ENCODE results near the gene GGACT. TPM values are rescaled to one million over a fixed set of nuclear protein-coding genes. Genes with fewer than 3 reads are reported as not detected.

The GGACT gene
- total RNA-seq, 2 experiments from 2014 or later, result 4.7 to 9.9 TPM

DNA sequence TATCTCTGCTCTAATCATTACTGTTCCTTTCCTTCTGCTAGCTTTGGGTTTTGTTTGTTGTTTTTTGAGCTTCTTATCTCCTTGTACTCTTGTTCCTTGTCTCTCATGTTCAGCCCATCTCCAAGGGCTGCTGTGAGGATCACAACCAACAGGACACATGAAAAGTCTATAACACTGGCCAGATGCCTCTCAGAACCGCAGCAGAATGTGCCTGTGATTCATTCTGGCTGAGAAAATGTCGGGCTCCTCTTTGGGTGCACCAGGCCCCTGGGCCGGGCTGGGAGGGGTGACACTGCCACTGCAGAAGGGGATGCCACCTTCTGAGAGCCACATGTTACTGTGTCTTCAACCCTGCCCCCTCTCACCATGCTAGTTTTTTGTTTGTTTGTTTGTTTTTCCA lies 48.0 kb downstream of the GGACT start:
- Mint-ChIP-seq H3K4me3 (no peak overlapping the region), H3K4me1 (peaks cover 31% of the 10 kb centered on the region), H3K27ac (no peak overlapping the region), H3K9me3 (no peaks in the 10 kb centered on the region), H3K27me3 (no peaks in the 10 kb centered on the region), H3K36me3 (ENCODE audit: low read depth) (peaks cover 2% of the 10 kb centered on the region)
- POLR2A ChIA-PET, result no interaction called here
- CTCF ChIA-PET, result no interaction called here
- no peak for DNase-seq

DNA sequence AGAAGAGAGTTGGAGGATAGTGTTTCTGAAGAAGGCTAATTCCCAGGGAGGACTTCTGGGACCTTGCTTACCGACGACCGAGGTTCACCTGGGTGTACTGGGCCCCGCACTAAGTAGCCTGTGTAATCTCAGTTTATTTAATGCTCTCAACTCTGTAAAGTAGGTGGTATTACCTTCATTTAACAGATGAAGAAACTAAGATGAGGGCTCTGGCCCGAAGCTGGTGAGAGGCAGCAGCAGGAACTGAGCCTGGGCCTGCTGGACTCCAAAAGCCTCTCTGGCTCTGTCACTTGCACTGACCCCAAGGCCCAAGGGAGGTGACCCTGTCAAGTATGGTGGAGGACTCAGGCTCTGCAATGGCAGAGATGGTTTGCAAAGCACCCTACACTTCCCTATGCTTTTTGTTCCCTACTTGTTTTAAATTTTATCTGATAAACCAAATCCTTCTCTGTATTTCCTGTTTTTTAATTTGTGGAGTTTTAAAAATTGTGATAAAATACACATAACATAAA lies 50.6 kb downstream of the GGACT start:
- no peak overlapping the region for H3K4me3 Mint-ChIP-seq
- no peaks in the 10 kb centered on the region for H3K27me3 Mint-ChIP-seq
- H3K9me3 Mint-ChIP-seq, result no peaks in the 10 kb centered on the region
- H3K27ac Mint-ChIP-seq, result peak overlapping the region; percentile 55
- CTCF ChIA-PET, result no interaction called here
- H3K36me3 Mint-ChIP-seq (ENCODE audit: low read depth), result peaks cover 2% of the 10 kb centered on the region
- POLR2A ChIA-PET, result no interaction called here
- peaks cover 31% of the 10 kb centered on the region for H3K4me1 Mint-ChIP-seq
- no peak for DNase-seq

DNA sequence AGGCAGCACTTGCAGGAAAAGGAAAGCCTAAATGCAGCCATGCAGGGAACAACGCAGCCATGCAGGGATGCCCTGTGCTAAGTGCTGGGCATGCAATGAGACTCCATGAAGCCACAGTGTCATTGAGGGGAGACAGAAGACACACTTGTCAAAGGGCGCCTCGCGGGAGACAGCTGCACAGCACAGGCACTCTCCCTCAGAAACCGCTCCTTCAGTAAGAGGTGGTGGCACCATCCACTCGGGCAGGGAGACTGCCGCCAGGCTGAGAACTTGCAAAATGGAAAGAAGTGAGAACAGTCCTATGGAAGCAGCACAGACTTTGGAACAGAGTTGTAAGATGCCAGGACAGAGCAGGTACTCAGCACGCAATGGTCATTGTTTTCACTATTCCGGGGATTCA lies 51.1 kb downstream of the GGACT start:
- no peaks in the 10 kb centered on the region for H3K9me3 Mint-ChIP-seq
- POLR2A ChIA-PET, result no interaction called here
- H3K4me1 Mint-ChIP-seq, result peaks cover 26% of the 10 kb centered on the region
- no peak overlapping the region for H3K4me3 Mint-ChIP-seq
- DNase-seq, result no peak
- CTCF ChIA-PET, result interaction anchor here (1.0 kb wide), 1 partner anchor 21 kb away, joined by 3 read pairs; no protein-coding TSS in a partner anchor
- no peaks in the 10 kb centered on the region for H3K27me3 Mint-ChIP-seq
- H3K27ac Mint-ChIP-seq, result no peak overlapping the region
- peaks cover 2% of the 10 kb centered on the region for H3K36me3 Mint-ChIP-seq (ENCODE audit: low read depth)

DNA sequence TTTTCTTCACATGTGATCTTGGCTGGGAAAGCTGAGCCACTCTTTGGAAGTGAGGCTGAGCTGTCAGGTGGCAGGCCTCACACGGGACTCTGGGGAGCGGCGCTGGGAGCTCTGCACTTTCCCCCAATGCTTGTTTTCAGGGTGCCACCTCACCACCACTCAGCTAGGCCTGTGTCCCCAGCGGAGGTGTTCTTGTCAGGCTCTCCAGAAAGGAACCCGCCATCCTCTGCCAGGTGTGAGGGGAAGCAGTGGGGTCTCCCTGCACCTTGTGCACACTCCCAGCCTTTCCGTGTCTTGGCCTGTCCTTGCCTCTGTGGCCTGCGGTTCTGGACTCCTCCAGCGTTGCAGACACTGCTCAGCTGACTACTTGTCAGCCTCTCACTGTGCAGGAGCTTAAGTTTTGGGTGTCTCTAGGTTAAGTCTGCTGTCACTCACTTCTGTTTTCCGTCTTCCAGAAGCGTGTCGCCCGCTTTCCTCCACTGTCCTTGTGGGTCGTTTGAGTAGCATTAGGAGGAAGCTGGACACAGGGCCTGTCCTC lies 51.9 kb downstream of the GGACT start:
- Mint-ChIP-seq H3K9me3 (no peaks in the 10 kb centered on the region), H3K36me3 (ENCODE audit: low read depth) (peaks cover 2% of the 10 kb centered on the region), H3K27me3 (no peaks in the 10 kb centered on the region), H3K4me1 (peaks cover 25% of the 10 kb centered on the region), H3K27ac (peak overlapping the region; percentile 55), H3K4me3 (no peak overlapping the region)
- CTCF ChIA-PET, result interaction anchor here (1.0 kb wide), 1 partner anchor 20 kb away, joined by 3 read pairs; no protein-coding TSS in a partner anchor
- POLR2A ChIA-PET, result no interaction called here
- DNase-seq, result no peak

DNA sequence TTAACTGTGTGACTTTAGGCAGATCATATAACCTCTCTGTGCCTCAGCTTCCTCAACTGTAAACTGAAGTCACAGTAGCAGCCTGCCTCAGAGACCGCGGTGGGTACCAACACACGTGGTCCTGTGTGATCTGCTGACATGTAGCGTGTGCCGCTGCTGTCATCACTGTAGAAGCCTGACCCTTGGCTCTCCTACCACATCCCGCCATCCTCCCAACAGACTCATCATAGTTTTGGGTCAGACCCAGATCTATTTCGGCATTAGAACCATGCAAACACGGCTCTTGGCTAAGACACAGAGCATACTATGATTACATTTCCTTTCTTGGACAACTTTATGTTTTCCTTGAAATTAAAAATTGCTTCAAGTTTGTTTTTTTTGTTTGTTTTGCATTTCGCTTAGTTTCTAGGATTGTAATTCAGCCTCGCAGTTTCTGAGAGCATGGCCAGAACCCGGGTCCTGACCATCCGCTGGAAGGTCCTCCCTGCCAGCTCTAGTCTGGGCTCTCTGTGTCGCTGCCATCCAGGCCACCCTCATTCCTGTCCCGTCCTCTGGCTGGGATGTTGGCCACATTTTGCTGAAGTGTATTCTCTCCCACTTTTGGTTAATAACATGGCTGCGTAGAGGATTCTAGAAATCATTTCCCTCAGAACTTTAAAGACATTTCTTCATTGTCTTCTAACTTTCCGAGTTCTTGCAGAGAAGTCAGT lies 53.0 kb downstream of the GGACT start:
- Mint-ChIP-seq H3K27me3 (no peaks in the 10 kb centered on the region), H3K27ac (no peak overlapping the region), H3K4me3 (no peak overlapping the region), H3K9me3 (no peaks in the 10 kb centered on the region), H3K36me3 (ENCODE audit: low read depth) (peaks cover 2% of the 10 kb centered on the region), H3K4me1 (peaks cover 25% of the 10 kb centered on the region)
- ChIA-PET CTCF (no interaction called here), POLR2A (no interaction called here)
- no peak for DNase-seq

DNA sequence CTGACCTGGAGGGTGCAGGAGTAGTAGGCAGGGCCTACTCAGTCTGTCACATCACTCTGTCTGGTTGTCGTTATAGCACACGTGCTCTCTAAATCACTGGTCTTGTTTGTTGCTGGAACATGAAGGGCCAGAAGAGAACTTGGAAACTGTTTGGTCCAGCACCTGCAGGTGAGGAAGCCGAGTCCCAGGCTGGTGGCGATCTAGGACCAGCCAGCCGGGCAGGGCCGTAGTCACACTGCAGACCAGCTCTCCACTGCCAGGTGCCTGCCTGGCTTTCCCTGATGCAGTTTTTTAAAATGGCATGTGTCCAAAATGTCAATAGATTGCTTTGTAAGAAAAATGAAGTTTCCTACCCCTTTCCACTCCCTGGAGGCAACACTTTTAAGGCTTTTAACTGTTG lies 53.7 kb downstream of the GGACT start:
- no peaks in the 10 kb centered on the region for H3K36me3 Mint-ChIP-seq (ENCODE audit: low read depth)
- H3K27ac Mint-ChIP-seq, result no peak overlapping the region
- CTCF ChIA-PET, result no interaction called here
- no peaks in the 10 kb centered on the region for H3K9me3 Mint-ChIP-seq
- no peak overlapping the region for H3K4me3 Mint-ChIP-seq
- no peak for DNase-seq
- H3K4me1 Mint-ChIP-seq, result peaks cover 25% of the 10 kb centered on the region
- POLR2A ChIA-PET, result no interaction called here
- no peaks in the 10 kb centered on the region for H3K27me3 Mint-ChIP-seq

DNA sequence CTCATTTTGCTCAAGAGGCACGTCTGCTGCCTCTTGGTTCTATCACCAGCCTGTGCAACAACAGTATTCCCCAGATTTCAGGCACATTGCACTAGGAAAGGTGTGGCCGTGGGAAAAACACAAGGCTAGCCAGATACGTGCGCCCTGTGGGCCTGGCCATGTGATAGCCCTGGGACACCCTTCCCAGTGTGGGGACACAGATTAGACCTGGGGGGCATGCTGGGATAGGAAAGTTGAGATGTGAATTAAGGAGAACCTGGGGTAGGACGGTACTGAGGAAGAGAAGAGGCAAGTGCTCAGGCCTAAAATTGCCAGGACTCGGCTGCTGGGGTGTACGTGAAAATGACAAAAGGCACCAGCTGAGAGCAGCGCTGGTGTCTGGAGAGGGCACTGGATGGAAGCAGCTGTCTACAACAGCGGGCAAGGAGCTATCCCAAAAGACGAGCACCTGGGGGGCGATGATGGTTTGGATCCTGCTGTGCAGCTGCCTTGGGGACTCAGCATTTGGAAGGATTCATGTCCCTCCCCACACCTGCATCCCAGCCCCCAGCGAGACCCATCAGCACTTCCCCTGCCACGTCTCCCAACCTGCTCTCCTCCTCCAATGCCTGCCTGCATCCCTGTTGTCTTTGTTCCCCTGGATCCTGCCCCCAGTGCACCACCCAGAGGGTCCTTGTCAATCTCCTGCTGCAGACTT lies 54.3 kb downstream of the GGACT start:
- ChIA-PET CTCF (no interaction called here), POLR2A (no interaction called here)
- H3K4me3 Mint-ChIP-seq, result no peak overlapping the region
- no peaks in the 10 kb centered on the region for H3K27me3 Mint-ChIP-seq
- H3K27ac Mint-ChIP-seq, result no peak overlapping the region
- H3K9me3 Mint-ChIP-seq, result no peaks in the 10 kb centered on the region
- no peaks in the 10 kb centered on the region for H3K36me3 Mint-ChIP-seq (ENCODE audit: low read depth)
- peaks cover 23% of the 10 kb centered on the region for H3K4me1 Mint-ChIP-seq
- DNase-seq, result no peak

DNA sequence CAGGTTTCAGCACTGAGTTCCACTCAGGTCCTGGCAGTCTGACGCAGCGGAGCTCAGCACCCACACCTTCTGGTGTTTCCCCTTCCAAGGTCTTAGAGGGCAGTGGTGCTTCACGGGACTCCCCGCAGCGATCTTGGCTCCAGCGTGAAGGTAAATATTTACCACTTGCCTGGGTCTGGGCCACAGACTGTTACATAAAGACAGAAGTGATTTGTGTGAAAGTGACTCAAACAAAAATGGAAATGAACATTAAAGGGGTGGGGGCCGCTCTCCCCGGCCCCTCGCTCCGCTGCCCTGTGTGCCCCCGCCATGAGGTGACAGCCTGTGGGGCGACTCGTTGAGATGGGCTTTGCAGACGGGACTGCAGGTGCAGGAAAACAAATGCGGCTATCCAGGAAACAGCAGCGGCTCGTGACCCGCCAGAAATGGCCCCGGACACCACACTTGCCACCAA lies 55.0 kb downstream of the GGACT start:
- CTCF ChIA-PET, result no interaction called here
- DNase-seq, result no peak
- POLR2A ChIA-PET, result no interaction called here
- no peak overlapping the region for H3K4me3 Mint-ChIP-seq
- H3K4me1 Mint-ChIP-seq, result peaks cover 16% of the 10 kb centered on the region
- H3K27me3 Mint-ChIP-seq, result no peaks in the 10 kb centered on the region
- no peaks in the 10 kb centered on the region for H3K9me3 Mint-ChIP-seq
- no peaks in the 10 kb centered on the region for H3K36me3 Mint-ChIP-seq (ENCODE audit: low read depth)
- H3K27ac Mint-ChIP-seq, result no peak overlapping the region

DNA sequence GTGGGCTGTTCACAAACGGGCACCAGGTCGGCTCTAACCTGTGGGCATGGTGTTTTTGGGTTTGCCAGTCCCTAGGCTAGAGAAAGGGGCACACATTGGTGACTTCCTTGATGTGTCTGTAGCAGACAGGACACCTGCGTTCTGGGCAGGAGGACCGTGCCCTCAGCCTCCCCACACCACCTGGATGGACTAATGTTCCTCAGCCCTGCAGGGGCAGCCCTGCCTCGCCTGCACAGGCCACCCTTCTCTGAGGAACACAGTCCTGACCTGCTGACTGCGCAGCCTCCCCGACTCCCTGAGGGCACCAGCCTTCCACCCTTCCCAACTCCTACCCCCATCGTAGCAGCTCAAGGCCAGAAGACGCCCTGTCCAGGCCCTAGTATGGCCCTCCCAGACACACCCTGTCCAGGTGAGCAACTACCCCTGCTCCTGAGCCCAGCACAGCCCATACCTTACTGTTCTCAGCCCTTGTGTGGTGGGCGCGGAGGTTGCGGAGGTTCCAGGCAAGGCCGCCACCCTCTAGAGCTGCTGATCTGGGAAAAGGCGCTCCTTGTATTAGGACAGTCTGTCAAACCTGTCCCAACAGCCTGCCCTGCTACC lies 55.7 kb downstream of the GGACT start:
- Mint-ChIP-seq H3K4me1 (peaks cover 9% of the 10 kb centered on the region), H3K36me3 (ENCODE audit: low read depth) (no peaks in the 10 kb centered on the region), H3K27me3 (no peaks in the 10 kb centered on the region), H3K4me3 (no peak overlapping the region), H3K9me3 (no peaks in the 10 kb centered on the region), H3K27ac (no peak overlapping the region)
- no peak for DNase-seq
- ChIA-PET CTCF (interaction anchor here (1.3 kb wide), 1 partner anchor 31 kb away, joined by 4 read pairs; no protein-coding TSS in a partner anchor), POLR2A (no interaction called here)

DNA sequence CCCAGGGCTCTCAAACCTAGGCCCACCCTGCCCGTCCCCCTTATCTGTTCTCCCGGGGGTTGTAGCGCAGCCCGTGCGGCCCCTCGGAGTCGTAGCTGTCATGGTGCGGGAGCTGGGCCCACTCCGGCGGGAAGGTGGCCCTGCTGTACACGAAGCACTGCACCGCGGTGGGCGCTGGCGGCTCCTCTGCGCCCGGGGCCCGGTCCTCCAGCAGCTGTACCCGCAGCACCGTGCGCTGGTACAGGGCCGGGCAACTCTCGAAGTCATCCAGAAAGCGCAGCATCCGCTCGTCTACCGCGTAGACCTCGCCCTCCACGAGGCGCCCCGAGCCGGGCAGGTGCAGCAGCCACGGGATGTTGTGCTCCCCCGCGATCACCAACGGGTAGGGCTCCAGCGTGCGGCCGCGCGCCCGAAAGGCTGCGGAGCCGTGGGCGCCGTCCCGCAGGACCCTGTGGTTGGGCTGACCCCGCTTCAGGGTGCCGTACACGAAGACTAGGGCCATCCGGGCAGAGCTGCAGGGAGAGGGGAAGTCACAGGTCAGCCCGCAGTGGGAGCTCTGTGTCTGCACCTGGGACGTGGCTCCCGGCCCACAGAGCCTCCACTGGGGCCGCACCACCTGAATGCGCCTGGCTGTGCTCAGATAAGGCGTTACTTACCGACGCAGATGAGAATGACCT lies 56.4 kb downstream of the GGACT start:
- Mint-ChIP-seq H3K27me3 (no peaks in the 10 kb centered on the region), H3K27ac (no peak overlapping the region), H3K36me3 (ENCODE audit: low read depth) (no peaks in the 10 kb centered on the region), H3K4me1 (peaks cover 2% of the 10 kb centered on the region), H3K9me3 (no peaks in the 10 kb centered on the region), H3K4me3 (no peak overlapping the region)
- DNase-seq, result no peak
- POLR2A ChIA-PET, result no interaction called here
- CTCF ChIA-PET, result interaction anchor here (1.3 kb wide), 1 partner anchor 30 kb away, joined by 4 read pairs; no protein-coding TSS in a partner anchor

DNA sequence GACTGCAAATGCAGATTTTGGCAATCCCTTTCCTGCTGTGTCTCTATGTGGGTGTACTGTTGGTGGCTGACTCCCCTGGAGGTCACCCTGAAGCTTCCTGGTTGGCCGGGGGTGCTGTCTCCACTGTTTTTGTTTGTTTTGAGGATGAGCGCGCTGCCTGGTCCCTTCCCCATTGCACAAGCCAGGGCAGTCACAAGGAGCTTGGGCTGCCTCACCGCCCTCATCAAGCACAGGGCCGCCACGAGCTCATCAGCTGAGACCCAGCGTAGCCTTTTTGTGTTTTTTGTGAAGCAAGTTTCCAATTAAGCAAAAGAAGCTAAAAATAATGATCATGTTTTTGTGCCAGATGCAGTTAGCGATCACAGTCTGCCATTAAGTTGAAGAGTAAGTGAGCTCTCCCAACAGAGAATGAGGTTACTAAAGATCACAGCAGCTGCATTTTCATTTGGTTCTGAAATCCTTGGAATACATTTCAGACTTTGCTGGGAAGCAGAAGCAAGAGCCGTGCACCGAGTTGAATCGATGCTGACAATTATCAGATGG lies 57.8 kb downstream of the GGACT start:
- no peaks in the 10 kb centered on the region for H3K4me1 Mint-ChIP-seq
- H3K9me3 Mint-ChIP-seq, result no peaks in the 10 kb centered on the region
- ChIA-PET CTCF (interaction anchor here (1.4 kb wide), 1 partner anchor 12 kb away, joined by 3 read pairs; no protein-coding TSS in a partner anchor), POLR2A (interaction anchor here (0.5 kb wide), 1 partner anchor 1668 kb away, joined by 8 read pairs; no protein-coding TSS in a partner anchor)
- no peaks in the 10 kb centered on the region for H3K36me3 Mint-ChIP-seq (ENCODE audit: low read depth)
- no peaks in the 10 kb centered on the region for H3K27me3 Mint-ChIP-seq
- no peak overlapping the region for H3K27ac Mint-ChIP-seq
- DNase-seq, result no peak
- H3K4me3 Mint-ChIP-seq, result no peak overlapping the region

DNA sequence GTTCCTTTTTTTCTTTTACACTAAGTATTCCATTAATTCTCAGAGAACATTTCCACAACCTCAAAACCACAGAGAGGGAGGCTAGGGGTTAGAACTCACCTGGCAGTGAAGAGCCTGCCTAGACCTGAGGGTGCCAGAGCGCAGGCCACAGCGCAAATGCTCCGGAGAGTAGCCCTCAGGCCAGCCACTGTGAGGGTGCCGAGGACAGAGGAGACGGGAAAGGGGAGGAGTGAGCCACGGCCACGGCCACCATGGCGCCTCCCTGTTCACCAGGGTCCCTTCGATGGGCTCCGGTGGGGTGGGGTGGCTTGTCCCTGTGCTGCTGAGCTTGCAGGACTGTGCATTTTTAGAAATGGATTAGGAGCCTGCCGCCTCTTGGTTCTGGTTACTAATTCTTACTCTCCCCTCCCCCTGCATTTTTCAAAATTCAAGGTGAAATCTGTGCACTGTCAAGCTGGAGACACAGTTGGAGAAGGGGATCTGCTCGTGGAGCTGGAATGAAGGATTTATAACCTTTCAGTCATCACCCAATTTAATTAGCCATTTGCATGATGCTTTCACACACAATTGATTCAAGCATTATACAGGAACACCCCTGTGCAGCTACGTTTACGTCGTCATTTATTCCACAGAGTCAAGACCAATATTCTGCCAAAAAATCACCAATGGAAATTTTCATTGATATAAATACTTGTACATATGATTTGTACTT lies 58.8 kb downstream of the GGACT start:
- H3K4me1 Mint-ChIP-seq, result no peaks in the 10 kb centered on the region
- no peak overlapping the region for H3K4me3 Mint-ChIP-seq
- ChIA-PET POLR2A (no interaction called here), CTCF (interaction anchor here (1.4 kb wide), 1 partner anchor 13 kb away, joined by 3 read pairs; no protein-coding TSS in a partner anchor)
- no peaks in the 10 kb centered on the region for H3K9me3 Mint-ChIP-seq
- H3K36me3 Mint-ChIP-seq (ENCODE audit: low read depth), result no peaks in the 10 kb centered on the region
- no peak for DNase-seq
- H3K27ac Mint-ChIP-seq, result no peak overlapping the region
- no peaks in the 10 kb centered on the region for H3K27me3 Mint-ChIP-seq
